HL-60 (cell line): ENCODE data around the gene SKP1.

Experiments
- DNase-seq, 2 experiments: peaks; one replicate each; pipeline ENCODE4 v3.0.0-alpha.2; 2010 to 2020; ENCODE audit warnings: low read depth in 1 of 2, low spot score in 1 of 2
- H3K27ac ChIP-seq: fragments of 250-450 bp; sonication (Bioruptor Pico); replicated peaks from 2 replicates; pipeline ENCODE4 v1.5.1; 2020; ENCODE audit warnings: mild to moderate bottlenecking, moderate library complexity
- H3K27me3 ChIP-seq: fragments of 250-450 bp; sonication (Bioruptor Pico); 2 replicates; pipeline ENCODE4 v1.5.1; 2021; ENCODE audit warnings: mild to moderate bottlenecking, moderate library complexity; ENCODE audit not compliant: insufficient read depth, poor library complexity, severe bottlenecking
- H3K4me3 ChIP-seq: replicated peaks from 2 replicates; pipeline ENCODE4 v1.5.1; 2011; ENCODE audit warnings: mild to moderate bottlenecking, control low read depth, low read length; ENCODE audit not compliant: insufficient read depth
- CTCF ChIP-seq: IDR thresholded peaks from one replicate; pipeline ENCODE4 v1.5.1; 2011; ENCODE audit warnings: low read length, control low read depth, inconsistent platforms; ENCODE audit not compliant: insufficient read depth
- GABPA ChIP-seq: IDR thresholded peaks from 2 replicates; pipeline ENCODE4 v1.6.1; 2012; ENCODE audit warnings: low read depth
- POLR2AphosphoS5 ChIP-seq: IDR thresholded peaks from 2 replicates; pipeline ENCODE4 v1.6.1; 2012; ENCODE audit warnings: low read depth
- REST ChIP-seq: IDR thresholded peaks from 2 replicates; pipeline ENCODE4 v1.6.1; 2012; ENCODE audit warnings: low read depth; ENCODE audit not compliant: insufficient replicate concordance
- SPI1 ChIP-seq: IDR thresholded peaks from 2 replicates; pipeline ENCODE4 v1.6.1; 2012; ENCODE audit warnings: low read depth, mild to moderate bottlenecking, borderline replicate concordance

Gene SKP1

GRCh38 chr5:134204575-134204974 is 27.8 kb upstream of the SKP1 start:
- DNase-seq = no peak
- no peak for TF ChIP-seq CTCF
- no peak for TF ChIP-seq GABPA
- no peak for TF ChIP-seq SPI1
- H3K27ac ChIP-seq = no peak overlapping the region
- no peaks in the 10 kb centered on the region for H3K27me3 ChIP-seq
- no peak overlapping the region for H3K4me3 ChIP-seq

GRCh38 chr5:134203630-134204029 is 26.9 kb upstream of the SKP1 start:
- Histone ChIP-seq H3K27ac (no peak overlapping the region), H3K27me3 (no peaks in the 10 kb centered on the region), H3K4me3 (no peak overlapping the region)
- TF ChIP-seq REST (no peak), GABPA (no peak), SPI1 (no peak), POLR2AphosphoS5 (no peak), CTCF (no peak)
- no peak for DNase-seq

- DNase-seq = no peak
- H3K4me3 ChIP-seq = no peak overlapping the region
- no peaks in the 10 kb centered on the region for H3K27me3 ChIP-seq
- no peak overlapping the region for H3K27ac ChIP-seq
- TF ChIP-seq REST = no peak
- TF ChIP-seq SPI1 = no peak
- no peak for TF ChIP-seq POLR2AphosphoS5
- TF ChIP-seq GABPA = no peak
- no peak for TF ChIP-seq CTCF
Measured at GRCh38 chr5:134195666-134196065, 18.9 kb upstream of the SKP1 start.

- no peak overlapping the region for H3K4me3 ChIP-seq
- no peak for TF ChIP-seq SPI1
- TF ChIP-seq CTCF = no peak
- TF ChIP-seq REST = no peak
- TF ChIP-seq GABPA = no peak
- no peak for TF ChIP-seq POLR2AphosphoS5
- no peak overlapping the region for H3K27ac ChIP-seq
- H3K27me3 ChIP-seq = no peaks in the 10 kb centered on the region
- DNase-seq = no peak
Measured at GRCh38 chr5:134189031-134189430, 12.3 kb upstream of the SKP1 start.
